SK-N-SH treated with all-trans-retinoic acid at 6 μM for 48 hours (cell line): ENCODE data around the gene RAC2.

ENCODE experiments used
- ATAC-seq: fragments of 200-7000 bp; cut with Tn5 transposase; 3 replicates; pipeline ENCODE4 v1.9.1; 2020; ENCODE audit warnings: mild to moderate bottlenecking, moderate library complexity
- BACH2 ChIP-seq: fragments of 250-450 bp; sonication (Bioruptor Pico); IDR thresholded peaks from 2 replicates; pipeline ENCODE4 v1.9.0; 2021; ENCODE audit warnings: mild to moderate bottlenecking, borderline replicate concordance
- CREB5 ChIP-seq: fragments of 250-450 bp; sonication (Bioruptor Pico); IDR thresholded peaks from 2 replicates; pipeline ENCODE4 v1.5.1; 2020; ENCODE audit warnings: low read depth, mild to moderate bottlenecking, moderate library complexity
- CSDC2 ChIP-seq: fragments of 250-450 bp; sonication (Bioruptor Pico); IDR thresholded peaks from 2 replicates; pipeline ENCODE4 v1.5.0; 2020; ENCODE audit warnings: mild to moderate bottlenecking, moderate library complexity
- CSRNP3 ChIP-seq: fragments of 250-450 bp; sonication (Bioruptor Pico); IDR thresholded peaks from 2 replicates; pipeline ENCODE4 v1.5.1; 2021; ENCODE audit warnings: mild to moderate bottlenecking, moderate library complexity
- ESRRG ChIP-seq: fragments of 250-450 bp; sonication (Bioruptor Pico); IDR thresholded peaks from 2 replicates; pipeline ENCODE4 v1.6.1; 2021; ENCODE audit warnings: mild to moderate bottlenecking
- GLIS3 ChIP-seq: fragments of 250-450 bp; sonication (Bioruptor Pico); IDR thresholded peaks from 2 replicates; pipeline ENCODE4 v1.5.0; 2020; ENCODE audit warnings: mild to moderate bottlenecking, moderate library complexity
- ISL1 ChIP-seq: fragments of 250-450 bp; sonication (Bioruptor Pico); IDR thresholded peaks from 2 replicates; pipeline ENCODE4 v2.1.2; 2022; ENCODE audit warnings: mild to moderate bottlenecking, moderate library complexity
- PATZ1 ChIP-seq: fragments of 250-450 bp; sonication (Bioruptor Pico); IDR thresholded peaks from 2 replicates; pipeline ENCODE4 v1.8.0; 2020; ENCODE audit warnings: mild to moderate bottlenecking, moderate library complexity, borderline replicate concordance
- POU6F1 ChIP-seq: fragments of 250-450 bp; sonication (Bioruptor Pico); IDR thresholded peaks from 2 replicates; pipeline ENCODE4 v1.8.0; 2021; ENCODE audit warnings: low read depth, mild to moderate bottlenecking, moderate library complexity, borderline replicate concordance
- PPARA ChIP-seq: fragments of 250-450 bp; sonication (Bioruptor Pico); IDR thresholded peaks from 2 replicates; pipeline ENCODE4 v1.5.0; 2020; ENCODE audit warnings: mild to moderate bottlenecking, borderline replicate concordance
- RARB ChIP-seq: fragments of 250-450 bp; sonication (Bioruptor Pico); IDR thresholded peaks from 2 replicates; pipeline ENCODE4 v1.8.0; 2021; ENCODE audit warnings: mild to moderate bottlenecking, moderate library complexity
- SNAI2 ChIP-seq: fragments of 250-450 bp; sonication (Bioruptor Pico); IDR thresholded peaks from 2 replicates; pipeline ENCODE4 v1.5.0; 2020; ENCODE audit warnings: mild to moderate bottlenecking, moderate library complexity
- TCF4 ChIP-seq: fragments of 250-450 bp; sonication (Bioruptor Pico); IDR thresholded peaks from 2 replicates; pipeline ENCODE4 v1.8.0; 2021; ENCODE audit warnings: mild to moderate bottlenecking, moderate library complexity, borderline replicate concordance
- TOX ChIP-seq: fragments of 250-450 bp; sonication (Bioruptor Pico); IDR thresholded peaks from 2 replicates; pipeline ENCODE4 v1.8.0; 2021; ENCODE audit warnings: mild to moderate bottlenecking, moderate library complexity, borderline replicate concordance
- ZC3H10 ChIP-seq: fragments of 250-450 bp; sonication (Bioruptor Pico); IDR thresholded peaks from 2 replicates; pipeline ENCODE4 v1.5.1; 2021; ENCODE audit warnings: mild to moderate bottlenecking, moderate library complexity
- ZFP3 ChIP-seq: fragments of 250-450 bp; sonication (Bioruptor Pico); IDR thresholded peaks from 2 replicates; pipeline ENCODE4 v1.5.0; 2020; ENCODE audit warnings: mild to moderate bottlenecking, moderate library complexity
- ZFP30 ChIP-seq: fragments of 450-650 bp; formaldehyde crosslinking; IDR thresholded peaks from 2 replicates; pipeline ENCODE4 v1.5.0; 2022; ENCODE audit warnings: mild to moderate bottlenecking, moderate library complexity
- ZNF565 ChIP-seq: fragments of 450-650 bp; formaldehyde crosslinking; conservative IDR thresholded peaks from 2 replicates; pipeline ENCODE4 v1.5.0; 2020; ENCODE audit warnings: low read depth, mild to moderate bottlenecking, moderate library complexity
- ZNF8 ChIP-seq: fragments of 450-650 bp; formaldehyde crosslinking; IDR thresholded peaks from 2 replicates; pipeline ENCODE4 v1.5.0; 2020; ENCODE audit warnings: mild to moderate bottlenecking, moderate library complexity

RAC2 gene

GRCh38 chr22:37206841-37207821, 36.9 kb downstream of the RAC2 start:
- TF ChIP-seq PPARA (CRISPR knock-in tag) (no peak), PATZ1 (CRISPR knock-in tag) (no peak), GLIS3 (no peak), POU6F1 (no peak), ESRRG (CRISPR knock-in tag) (no peak), TCF4 (no peak), RARB (CRISPR knock-in tag) (no peak), CSRNP3 (CRISPR knock-in tag) (no peak), ZNF8 (CRISPR knock-in tag) (no peak), CSDC2 (CRISPR knock-in tag) (no peak), ZC3H10 (CRISPR knock-in tag) (no peak)
- no peak for ATAC-seq

- ATAC-seq = no peak
Measured at GRCh38 chr22:37206118-37206840, 37.8 kb downstream of the RAC2 start.

GRCh38 chr22:37205046-37205445, 39.0 kb downstream of the RAC2 start:
- no peak for ATAC-seq
- no peak for TF ChIP-seq CREB5
- no peak for TF ChIP-seq TOX
- no peak for TF ChIP-seq ISL1 (CRISPR knock-in tag)
- no peak for TF ChIP-seq ESRRG (CRISPR knock-in tag)

More at GRCh38 chr22:37206118-37206840, 37.8 kb downstream of the RAC2 start:
- TF ChIP-seq SNAI2 (CRISPR knock-in tag) (no peak), BACH2 (no peak), GLIS3 (no peak), TCF4 (no peak), ZFP30 (CRISPR knock-in tag) (no peak), ZNF565 (CRISPR knock-in tag) (no peak), POU6F1 (no peak), PATZ1 (CRISPR knock-in tag) (no peak), ZFP3 (no peak)
